OCI-M2 (cell line): ENCODE results near the gene RABL6.

Experiments
- DNase-seq: peaks from one replicate; lab custom pipeline; 2025; ENCODE audit not compliant: unreplicated experiment; lab: John Stamatoyannopoulos, UW

The RABL6 gene

GRCh38 chr9:136814725-136815421, 7.1 kb downstream of the RABL6 start:
- no peak for DNase-seq

GRCh38 chr9:136815422-136815782, 7.7 kb downstream of the RABL6 start:
- DNase-seq: no peak

GRCh38 chr9:136820971-136821825, 13.4 kb downstream of the RABL6 start:
- DNase-seq: no peak

- DNase-seq: no peak
Measured at GRCh38 chr9:136821826-136822544, 14.2 kb downstream of the RABL6 start.

GRCh38 chr9:136823136-136824046, 15.6 kb downstream of the RABL6 start:
- no peak for DNase-seq

- no peak for DNase-seq
Measured at GRCh38 chr9:136824496-136825225, 16.9 kb downstream of the RABL6 start.

GRCh38 chr9:136825295-136826187, 17.8 kb downstream of the RABL6 start:
- DNase-seq: no peak

- DNase-seq: no peak
Measured at GRCh38 chr9:136826188-136826541, 18.4 kb downstream of the RABL6 start.

- DNase-seq: no peak
Measured at GRCh38 chr9:136826703-136827582, 19.2 kb downstream of the RABL6 start.

GRCh38 chr9:136827794-136828473, 20.2 kb downstream of the RABL6 start:
- DNase-seq: no peak

GRCh38 chr9:136828474-136829140, 20.9 kb downstream of the RABL6 start:
- no peak for DNase-seq

- no peak for DNase-seq
Measured at GRCh38 chr9:136829412-136829811, 21.7 kb downstream of the RABL6 start.

- no peak for DNase-seq
Measured at GRCh38 chr9:136829981-136830885, 22.5 kb downstream of the RABL6 start.

- no peak for DNase-seq
Measured at GRCh38 chr9:136831002-136831719, 23.4 kb downstream of the RABL6 start.

- DNase-seq: no peak
Measured at GRCh38 chr9:136831720-136832104, 24.0 kb downstream of the RABL6 start.
